HEK293 (cell line): ENCODE results near the gene GNPTAB.

Experiments
- CTCF ChIA-PET: fragments of 350-600 bp; formaldehyde crosslinking; extraction: SDS; loops from one replicate; lab custom pipeline; 2021; ENCODE audit warnings: antibody characterized with exemption; lab: Yijun Ruan, JAX
- POLR2A ChIA-PET: fragments of 300-600 bp; formaldehyde crosslinking; extraction: SDS; loops from one replicate; lab custom pipeline; 2020; ENCODE audit warnings: antibody characterized with exemption, inconsistent platforms; lab: Yijun Ruan, JAX
- H3K27ac ChIP-seq: fragments of 200-500 bp; sonication (Bioruptor generic); 2 replicates; pipeline ENCODE4 v1.5.1; 2014; ENCODE audit warnings: low read depth, low read length, control low read depth, inconsistent platforms; ENCODE audit errors: extremely low read depth
- H3K36me3 ChIP-seq, 2 experiments: fragments of 200-500 bp in 1 of 2; sonication (Bioruptor generic) in 1 of 2; 1 replicate in 1 of 2; 2 replicates in 1 of 2; pipeline ENCODE4 v1.5.1; 2014 to 2017; ENCODE audit warnings: inconsistent platforms in 2 of 2, low read length in 2 of 2; ENCODE audit not compliant: control insufficient read depth in 2 of 2, insufficient read depth in 1 of 2
- H3K4me1 ChIP-seq: fragments of 200-500 bp; sonication (Bioruptor generic); 2 replicates; pipeline ENCODE4 v1.5.1; 2014; ENCODE audit warnings: mild to moderate bottlenecking, low read length, inconsistent platforms; ENCODE audit not compliant: control insufficient read depth, insufficient read depth
- H3K4me3 ChIP-seq: 2 replicates; pipeline ENCODE4 v1.5.1; 2011; ENCODE audit warnings: low read depth, mild to moderate bottlenecking, control low read depth, low read length, moderate library complexity
- H3K9me3 ChIP-seq: fragments of 200-500 bp; sonication (Bioruptor generic); 2 replicates; pipeline ENCODE4 v1.5.1; 2014; ENCODE audit warnings: low read depth, low read length, inconsistent platforms; ENCODE audit not compliant: control insufficient read depth, insufficient read depth
- BCL6B ChIP-seq: fragments of 450-650 bp; formaldehyde crosslinking; IDR thresholded peaks from 2 replicates; pipeline ENCODE4 v1.5.1; 2017; ENCODE audit warnings: missing biosample characterization, missing genetic modification characterization
- PRDM10 ChIP-seq: fragments of 450-650 bp; formaldehyde crosslinking; IDR thresholded peaks from 2 replicates; pipeline ENCODE4 v1.5.1; 2016; ENCODE audit warnings: missing biosample characterization, missing genetic modification characterization
- SP2 ChIP-seq: fragments of 450-650 bp; formaldehyde crosslinking; IDR thresholded peaks from 2 replicates; pipeline ENCODE4 v1.5.1; 2016; ENCODE audit warnings: missing biosample characterization, missing genetic modification characterization
- ZFP41 ChIP-seq: fragments of 450-650 bp; formaldehyde crosslinking; IDR thresholded peaks from 2 replicates; pipeline ENCODE4 v1.5.1; 2016; ENCODE audit warnings: missing biosample characterization, missing genetic modification characterization, borderline replicate concordance
- ZNF133 ChIP-seq: fragments of 450-650 bp; formaldehyde crosslinking; IDR thresholded peaks from 2 replicates; pipeline ENCODE4 v1.5.1; 2016; ENCODE audit warnings: missing biosample characterization, missing genetic modification characterization
- ZNF175 ChIP-seq: fragments of 450-650 bp; formaldehyde crosslinking; IDR thresholded peaks from 2 replicates; pipeline ENCODE4 v1.5.1; 2016; ENCODE audit warnings: missing biosample characterization, missing genetic modification characterization
- ZNF280C ChIP-seq: fragments of 450-650 bp; formaldehyde crosslinking; IDR thresholded peaks from 2 replicates; pipeline ENCODE4 v1.5.1; 2016; ENCODE audit warnings: missing biosample characterization, missing genetic modification characterization
- ZNF423 ChIP-seq: fragments of 450-650 bp; formaldehyde crosslinking; IDR thresholded peaks from 2 replicates; pipeline ENCODE4 v1.5.1; 2016; ENCODE audit warnings: missing biosample characterization, missing genetic modification characterization
- ZNF518A ChIP-seq: fragments of 450-650 bp; formaldehyde crosslinking; conservative IDR thresholded peaks from 2 replicates; pipeline ENCODE4 v1.5.1; 2016; ENCODE audit warnings: low read depth, missing biosample characterization, missing genetic modification characterization
- ZNF544 ChIP-seq: fragments of 450-650 bp; formaldehyde crosslinking; IDR thresholded peaks from 2 replicates; pipeline ENCODE4 v1.5.0; 2017; ENCODE audit warnings: missing biosample characterization, missing genetic modification characterization
- ZNF600 ChIP-seq: fragments of 450-650 bp; formaldehyde crosslinking; IDR thresholded peaks from 2 replicates; pipeline ENCODE4 v1.5.1; 2016; ENCODE audit warnings: missing biosample characterization, missing genetic modification characterization
- ZNF610 ChIP-seq: fragments of 450-650 bp; formaldehyde crosslinking; IDR thresholded peaks from 2 replicates; pipeline ENCODE4 v1.5.1; 2016; ENCODE audit warnings: missing biosample characterization, missing genetic modification characterization, borderline replicate concordance
- ZNF792 ChIP-seq: fragments of 450-650 bp; formaldehyde crosslinking; IDR thresholded peaks from 2 replicates; pipeline ENCODE4 v1.5.1; 2016; ENCODE audit warnings: missing biosample characterization, missing genetic modification characterization

The GNPTAB gene

GRCh38 chr12:101777485-101777884, 53.3 kb downstream of the GNPTAB start (continued):
- TF ChIP-seq ZNF518A (tag by site-specific recombination), result no peak

- POLR2A ChIA-PET, result no interaction called here
- TF ChIP-seq ZNF600 (tag by site-specific recombination) (no peak), ZNF610 (tag by site-specific recombination) (no peak), ZNF544 (tag by site-specific recombination) (no peak), PRDM10 (tag by site-specific recombination) (no peak), ZNF423 (no peak), ZNF280C (tag by site-specific recombination) (no peak), ZNF792 (tag by site-specific recombination) (no peak), ZNF133 (no peak), BCL6B (tag by site-specific recombination) (no peak), SP2 (tag by site-specific recombination) (no peak), ZNF175 (tag by site-specific recombination) (no peak), ZFP41 (tag by site-specific recombination) (no peak)
- Histone ChIP-seq H3K4me3 (no peak overlapping the region), H3K4me1 (no peaks in the 10 kb centered on the region), H3K36me3 (peaks cover 0 to 11% of the 10 kb centered on the region in 2 experiments; a peak in 1 of 3 replicates), H3K9me3 (no peaks in the 10 kb centered on the region), H3K27ac (no peak overlapping the region)
- CTCF ChIA-PET, result interaction anchor here (0.5 to 1.2 kb wide), 3 partner anchors 54 to 507 kb away, joined by 3 to 4 read pairs (median 3); partner anchors contain the start of gene GNPTAB
These were observed 54.9 kb downstream of the GNPTAB start for GRCh38 chr12:101775816-101776215.
